Esophagus squamous epithelium (tissue), 4 donors: ENCODE data around the gene RIMKLB.
"Not testable (repeated sequence)": the region's sequence is repeated elsewhere in the genome, so short reads cannot be mapped to it uniquely, and the experiment has no call there.

Source experiments
- POLR2A ChIP-seq, 4 donors: fragments of 450-650 bp; IDR thresholded peaks; one replicate each; pipeline ENCODE4 v1.6.1; 2017; ENCODE audit warnings: antibody characterized with exemption in 4 of 4, mild to moderate bottlenecking in 4 of 4, moderate library complexity in 3 of 4
- TF ChIP-seq, protein P1 (sequence below), 6 experiments: fragments of 450-650 bp in 4 of 6; fragments of 200-600 bp in 2 of 6; sonication (generic) in 2 of 6; IDR thresholded peaks; one replicate each; pipeline ENCODE4 v1.5.1; 2016 to 2019; ENCODE audit warnings: antibody characterized with exemption in 6 of 6, mild to moderate bottlenecking in 4 of 6, moderate library complexity in 4 of 6

DNA sequence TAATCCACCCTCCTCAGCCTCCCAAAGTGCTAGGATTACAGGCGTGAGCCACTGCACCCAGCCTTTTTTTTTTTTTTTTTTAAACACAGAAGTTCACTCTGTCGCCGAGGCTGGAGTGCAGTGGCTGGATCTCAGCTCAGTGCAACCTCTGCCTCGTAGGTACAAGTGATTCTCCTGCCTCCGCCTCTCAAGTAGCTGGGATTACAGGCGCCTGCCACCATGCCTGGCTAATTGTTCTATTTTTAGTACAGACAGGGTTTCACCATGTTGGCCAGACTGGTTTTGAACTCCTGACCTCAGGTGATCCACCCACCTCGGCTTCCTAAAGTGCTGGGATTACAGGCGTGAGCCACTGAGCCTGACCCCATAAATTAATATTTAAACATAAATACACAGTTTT is 47.8 kb downstream of the RIMKLB start:
- TF ChIP-seq, protein P1, sequence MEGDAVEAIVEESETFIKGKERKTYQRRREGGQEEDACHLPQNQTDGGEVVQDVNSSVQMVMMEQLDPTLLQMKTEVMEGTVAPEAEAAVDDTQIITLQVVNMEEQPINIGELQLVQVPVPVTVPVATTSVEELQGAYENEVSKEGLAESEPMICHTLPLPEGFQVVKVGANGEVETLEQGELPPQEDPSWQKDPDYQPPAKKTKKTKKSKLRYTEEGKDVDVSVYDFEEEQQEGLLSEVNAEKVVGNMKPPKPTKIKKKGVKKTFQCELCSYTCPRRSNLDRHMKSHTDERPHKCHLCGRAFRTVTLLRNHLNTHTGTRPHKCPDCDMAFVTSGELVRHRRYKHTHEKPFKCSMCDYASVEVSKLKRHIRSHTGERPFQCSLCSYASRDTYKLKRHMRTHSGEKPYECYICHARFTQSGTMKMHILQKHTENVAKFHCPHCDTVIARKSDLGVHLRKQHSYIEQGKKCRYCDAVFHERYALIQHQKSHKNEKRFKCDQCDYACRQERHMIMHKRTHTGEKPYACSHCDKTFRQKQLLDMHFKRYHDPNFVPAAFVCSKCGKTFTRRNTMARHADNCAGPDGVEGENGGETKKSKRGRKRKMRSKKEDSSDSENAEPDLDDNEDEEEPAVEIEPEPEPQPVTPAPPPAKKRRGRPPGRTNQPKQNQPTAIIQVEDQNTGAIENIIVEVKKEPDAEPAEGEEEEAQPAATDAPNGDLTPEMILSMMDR (IDR thresholded peaks at IDR 0.05), result not testable (repeated sequence)
- TF ChIP-seq POLR2A (IDR thresholded peaks at IDR 0.05), result not testable (repeated sequence)
